HG03280 (cell line): ENCODE results near the gene CPED1.
A peak's percentile ranks its signal among the peaks of the same experiment; 100 is the strongest.

Source experiments
- ATAC-seq: cut with Tn5 transposase; IDR thresholded peaks from one replicate; pipeline ENCODE4 v1.9.1; 2021; ENCODE audit warnings: mild to moderate bottlenecking, moderate library complexity; ENCODE audit not compliant: unreplicated experiment

Gene CPED1

GRCh38 chr7:121126801-121127534 is 138.5 kb downstream of the CPED1 start:
- no peak for ATAC-seq

- no peak for ATAC-seq
Measured at GRCh38 chr7:121132940-121133339, 144.4 kb downstream of the CPED1 start.

GRCh38 chr7:121133444-121133843 is 144.9 kb downstream of the CPED1 start:
- ATAC-seq, result no peak

- no peak for ATAC-seq
Measured at GRCh38 chr7:121137580-121137979, 149.1 kb downstream of the CPED1 start.

GRCh38 chr7:121138262-121138933 is 149.9 kb downstream of the CPED1 start:
- ATAC-seq, result peak; percentile 100

- no peak for ATAC-seq
Measured at GRCh38 chr7:121139427-121139826, 150.9 kb downstream of the CPED1 start.

GRCh38 chr7:121140790-121141189 is 152.3 kb downstream of the CPED1 start:
- no peak for ATAC-seq

GRCh38 chr7:121151774-121152221 is 163.3 kb downstream of the CPED1 start:
- ATAC-seq, result no peak

- ATAC-seq, result no peak
Measured at GRCh38 chr7:121153411-121153810, 164.9 kb downstream of the CPED1 start.

- ATAC-seq, result no peak
Measured at GRCh38 chr7:121153995-121154394, 165.5 kb downstream of the CPED1 start.

GRCh38 chr7:121156825-121157224 is 168.3 kb downstream of the CPED1 start:
- no peak for ATAC-seq

- no peak for ATAC-seq
Measured at GRCh38 chr7:121157341-121157751, 168.8 kb downstream of the CPED1 start.

GRCh38 chr7:121157885-121158590 is 169.5 kb downstream of the CPED1 start:
- no peak for ATAC-seq

GRCh38 chr7:121158665-121159064 is 170.2 kb downstream of the CPED1 start:
- no peak for ATAC-seq

- no peak for ATAC-seq
Measured at GRCh38 chr7:121159553-121159952, 171.0 kb downstream of the CPED1 start.

GRCh38 chr7:121160150-121161008 is 171.9 kb downstream of the CPED1 start:
- ATAC-seq, result no peak

- no peak for ATAC-seq
Measured at GRCh38 chr7:121163699-121164098, 175.2 kb downstream of the CPED1 start.

- no peak for ATAC-seq
Measured at GRCh38 chr7:121164247-121164646, 175.7 kb downstream of the CPED1 start.

GRCh38 chr7:121166916-121167315 is 178.4 kb downstream of the CPED1 start:
- ATAC-seq, result no peak

GRCh38 chr7:121167971-121168370 is 179.5 kb downstream of the CPED1 start:
- ATAC-seq, result no peak

GRCh38 chr7:121169469-121169868 is 181.0 kb downstream of the CPED1 start:
- ATAC-seq, result no peak
